WTC11 (cell line): ENCODE measurements around the gene SH3BP5L. TPM values are rescaled to one million over a fixed set of nuclear protein-coding genes. Genes with fewer than 3 reads are reported as not detected.
A peak's percentile ranks its signal among the peaks of the same experiment; 100 is the strongest.

ENCODE experiments used
- ATAC-seq: fragments of 200-7000 bp; cut with Tn5 transposase; 2 replicates; pipeline ENCODE4 v1.10.0; 2021; ENCODE audit warnings: mild to moderate bottlenecking, moderate library complexity
- CTCF ChIA-PET: fragments of 300-600 bp; sonication (Branson Sonifier 250); formaldehyde crosslinking; loops from one replicate; lab custom pipeline; 2021; ENCODE audit warnings: antibody characterized with exemption; lab: Charles Lee
- POLR2A ChIA-PET: fragments of 350-600 bp; sonication (Branson Sonifier 250); formaldehyde crosslinking; loops from one replicate; lab custom pipeline; 2021; ENCODE audit warnings: antibody characterized with exemption; lab: Charles Lee
- DNase-seq: peaks from one replicate; pipeline ENCODE4 v3.0.0; 2021; ENCODE audit warnings: low spot score
- H3K27ac Mint-ChIP-seq: 2 replicates; pipeline ENCODE4 v1.8.0; 2021; ENCODE audit warnings: mixed read lengths
- H3K27me3 Mint-ChIP-seq: 2 replicates; pipeline ENCODE4 v1.8.0; 2021; ENCODE audit warnings: low read depth, mild to moderate bottlenecking, moderate library complexity, mixed read lengths
- H3K36me3 Mint-ChIP-seq: 2 replicates; pipeline ENCODE4 v1.8.0; 2021; ENCODE audit warnings: mixed read lengths
- H3K4me1 Mint-ChIP-seq: 2 replicates; pipeline ENCODE4 v1.8.0; 2022; ENCODE audit warnings: mixed read lengths
- H3K4me3 Mint-ChIP-seq: 2 replicates; pipeline ENCODE4 v1.8.0; 2021; ENCODE audit warnings: mild to moderate bottlenecking, moderate library complexity, mixed read lengths
- H3K9me3 Mint-ChIP-seq: 2 replicates; pipeline ENCODE4 v1.8.0; 2021; ENCODE audit warnings: mixed read lengths
- CREB1 ChIP-seq: sonication (generic); formaldehyde crosslinking; IDR thresholded peaks from 2 replicates; pipeline ENCODE4 v1.8.0; 2023; ENCODE audit warnings: mild to moderate bottlenecking, missing genetic modification reagents
- E2F4 ChIP-seq: sonication (generic); formaldehyde crosslinking; IDR thresholded peaks from 2 replicates; pipeline ENCODE4 v1.8.1; 2022; ENCODE audit warnings: low read depth, mild to moderate bottlenecking, moderate library complexity, missing genetic modification reagents, borderline replicate concordance
- EMX1 ChIP-seq: fragments of 250-450 bp; sonication (Bioruptor Pico); IDR thresholded peaks from 2 replicates; pipeline ENCODE4 v1.8.0; 2021; ENCODE audit warnings: mild to moderate bottlenecking
- FOXJ3 ChIP-seq: sonication (generic); formaldehyde crosslinking; IDR thresholded peaks from 2 replicates; pipeline ENCODE4 v1.9.0; 2021; ENCODE audit warnings: missing genetic modification reagents, mild to moderate bottlenecking, borderline replicate concordance
- FOXK1 ChIP-seq: sonication (generic); formaldehyde crosslinking; IDR thresholded peaks from 2 replicates; pipeline ENCODE4 v1.8.0; 2022; ENCODE audit warnings: mild to moderate bottlenecking, moderate library complexity, missing genetic modification reagents
- FOXP4 ChIP-seq: sonication (generic); formaldehyde crosslinking; IDR thresholded peaks from 2 replicates; pipeline ENCODE4 v1.8.0; 2022; ENCODE audit warnings: mild to moderate bottlenecking, missing genetic modification reagents
- GTF2I ChIP-seq: fragments of 250-450 bp; sonication (Bioruptor Pico); conservative IDR thresholded peaks from 2 replicates; pipeline ENCODE4 v1.4.0; 2021; ENCODE audit warnings: mild to moderate bottlenecking
- HMGXB4 ChIP-seq: sonication (generic); formaldehyde crosslinking; IDR thresholded peaks from 2 replicates; pipeline ENCODE4 v1.8.1; 2023; ENCODE audit warnings: mild to moderate bottlenecking, moderate library complexity, missing genetic modification reagents
- MLX ChIP-seq: sonication (generic); formaldehyde crosslinking; IDR thresholded peaks from 2 replicates; pipeline ENCODE4 v1.8.1; 2023; ENCODE audit warnings: mild to moderate bottlenecking, missing genetic modification reagents, moderate library complexity
- SMAD4 ChIP-seq: sonication (generic); formaldehyde crosslinking; IDR thresholded peaks from 2 replicates; pipeline ENCODE4 v1.8.0; 2022; ENCODE audit warnings: mild to moderate bottlenecking, missing genetic modification reagents
- TEAD4 ChIP-seq: sonication (generic); formaldehyde crosslinking; IDR thresholded peaks from 2 replicates; pipeline ENCODE4 v1.8.0; 2022; ENCODE audit warnings: mild to moderate bottlenecking, missing genetic modification reagents
- ZNF121 ChIP-seq: sonication (generic); formaldehyde crosslinking; IDR thresholded peaks from 2 replicates; pipeline ENCODE4 v1.8.0; 2023; ENCODE audit warnings: missing genetic modification reagents
- ZNF219 ChIP-seq: sonication (generic); formaldehyde crosslinking; IDR thresholded peaks from 2 replicates; pipeline ENCODE4 v1.8.0; 2023; ENCODE audit warnings: missing genetic modification reagents, mild to moderate bottlenecking, borderline replicate concordance
- ZNF416 ChIP-seq: fragments of 250-450 bp; sonication (Bioruptor Pico); IDR thresholded peaks from 2 replicates; pipeline ENCODE4 v1.9.0; 2021; ENCODE audit warnings: mild to moderate bottlenecking, inconsistent platforms
- ZNF423 ChIP-seq: fragments of 250-450 bp; sonication (Bioruptor Pico); IDR thresholded peaks from 2 replicates; pipeline ENCODE4 v2.1.2; 2022; ENCODE audit warnings: mild to moderate bottlenecking, moderate library complexity
- total RNA-seq: library from RNA; stranded (reverse); gene quantifications from 3 replicates; pipeline ENCODE4 v1.2.3, GENCODE V29; 2021
- TF ChIP-seq, protein P1 (sequence below): fragments of 250-450 bp; sonication (Bioruptor Pico); IDR thresholded peaks from 2 replicates; pipeline ENCODE4 v2.1.2; 2022; ENCODE audit warnings: mild to moderate bottlenecking, moderate library complexity
- TF ChIP-seq, protein P2 (sequence below): sonication (generic); formaldehyde crosslinking; IDR thresholded peaks from 2 replicates; pipeline ENCODE4 v1.8.0; 2023; ENCODE audit warnings: missing genetic modification reagents, mild to moderate bottlenecking, borderline replicate concordance
- TF ChIP-seq, protein P3 (sequence below): sonication (generic); formaldehyde crosslinking; IDR thresholded peaks from 2 replicates; pipeline ENCODE4 v1.8.0; 2023; ENCODE audit warnings: mild to moderate bottlenecking, missing genetic modification reagents

Gene SH3BP5L
- total RNA-seq, 1 experiment from 2014 or later: 32.9 TPM

- Mint-ChIP-seq H3K4me1 (peaks cover 16% of the 10 kb centered on the region), H3K27ac (peak overlapping the region; percentile 100), H3K36me3 (peaks cover 23% of the 10 kb centered on the region; the same call in 1 of the 2 replicates), H3K27me3 (no peaks in the 10 kb centered on the region; the same call in 1 of the 2 replicates), H3K4me3 (peak overlapping the region; percentile 99), H3K9me3 (no peaks in the 10 kb centered on the region)
- no peak for DNase-seq
- CTCF ChIA-PET: interaction anchor here (0.6 to 5.2 kb wide), 11 partner anchors 11 to 99 kb away, joined by 3 to 53 read pairs (median 7); partner anchors contain the start of genes PGBD2, ZNF672 and ZNF692
- ATAC-seq: peak; percentile 31
- TF ChIP-seq ZNF219 (CRISPR knock-in tag) (no peak), FOXP4 (CRISPR knock-in tag) (0 out of 2 replicates have a peak, but pooled peaks have one; percentile 37), TEAD4 (no peak)
- TF ChIP-seq, protein P1, sequence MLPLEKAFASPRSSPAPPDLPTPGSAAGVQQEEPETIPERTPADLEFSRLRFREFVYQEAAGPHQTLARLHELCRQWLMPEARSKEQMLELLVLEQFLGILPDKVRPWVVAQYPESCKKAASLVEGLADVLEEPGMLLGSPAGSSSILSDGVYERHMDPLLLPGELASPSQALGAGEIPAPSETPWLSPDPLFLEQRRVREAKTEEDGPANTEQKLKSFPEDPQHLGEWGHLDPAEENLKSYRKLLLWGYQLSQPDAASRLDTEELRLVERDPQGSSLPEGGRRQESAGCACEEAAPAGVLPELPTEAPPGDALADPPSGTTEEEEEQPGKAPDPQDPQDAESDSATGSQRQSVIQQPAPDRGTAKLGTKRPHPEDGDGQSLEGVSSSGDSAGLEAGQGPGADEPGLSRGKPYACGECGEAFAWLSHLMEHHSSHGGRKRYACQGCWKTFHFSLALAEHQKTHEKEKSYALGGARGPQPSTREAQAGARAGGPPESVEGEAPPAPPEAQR (CRISPR knock-in tag): no peak
- POLR2A ChIA-PET: interaction anchor here (0.6 to 2.9 kb wide), 5 partner anchors 13 to 984 kb away, joined by 3 to 35 read pairs (median 8); partner anchors contain the start of genes OR11L1 and ZNF672
Measured at GRCh38 chr1:248825573-248825908, 174 bp downstream of the SH3BP5L start.

GRCh38 chr1:248825136-248825535 is 579 bp downstream of the SH3BP5L start:
- no peak for DNase-seq
- peaks cover 26% of the 10 kb centered on the region; the same call in 1 of the 2 replicates for H3K36me3 Mint-ChIP-seq
- ATAC-seq: no peak
- POLR2A ChIA-PET: interaction anchor here (0.6 to 2.9 kb wide), 4 partner anchors 13 to 983 kb away, joined by 3 to 35 read pairs (median 8); partner anchors contain the start of genes OR11L1 and ZNF672
- peak overlapping the region; percentile 99 for H3K4me3 Mint-ChIP-seq
- peaks cover 16% of the 10 kb centered on the region for H3K4me1 Mint-ChIP-seq
- H3K27me3 Mint-ChIP-seq: no peaks in the 10 kb centered on the region; the same call in 1 of the 2 replicates
- no peaks in the 10 kb centered on the region for H3K9me3 Mint-ChIP-seq
- CTCF ChIA-PET: interaction anchor here (0.6 to 5.2 kb wide), 7 partner anchors 11 to 99 kb away, joined by 3 to 53 read pairs (median 9); partner anchors contain the start of genes PGBD2 and ZNF672
- peak overlapping the region; percentile 100; the same call in 1 of the 2 replicates for H3K27ac Mint-ChIP-seq
- no peak for TF ChIP-seq FOXK1
- no peak for TF ChIP-seq FOXJ3 (CRISPR knock-in tag)
- TF ChIP-seq, protein P2, sequence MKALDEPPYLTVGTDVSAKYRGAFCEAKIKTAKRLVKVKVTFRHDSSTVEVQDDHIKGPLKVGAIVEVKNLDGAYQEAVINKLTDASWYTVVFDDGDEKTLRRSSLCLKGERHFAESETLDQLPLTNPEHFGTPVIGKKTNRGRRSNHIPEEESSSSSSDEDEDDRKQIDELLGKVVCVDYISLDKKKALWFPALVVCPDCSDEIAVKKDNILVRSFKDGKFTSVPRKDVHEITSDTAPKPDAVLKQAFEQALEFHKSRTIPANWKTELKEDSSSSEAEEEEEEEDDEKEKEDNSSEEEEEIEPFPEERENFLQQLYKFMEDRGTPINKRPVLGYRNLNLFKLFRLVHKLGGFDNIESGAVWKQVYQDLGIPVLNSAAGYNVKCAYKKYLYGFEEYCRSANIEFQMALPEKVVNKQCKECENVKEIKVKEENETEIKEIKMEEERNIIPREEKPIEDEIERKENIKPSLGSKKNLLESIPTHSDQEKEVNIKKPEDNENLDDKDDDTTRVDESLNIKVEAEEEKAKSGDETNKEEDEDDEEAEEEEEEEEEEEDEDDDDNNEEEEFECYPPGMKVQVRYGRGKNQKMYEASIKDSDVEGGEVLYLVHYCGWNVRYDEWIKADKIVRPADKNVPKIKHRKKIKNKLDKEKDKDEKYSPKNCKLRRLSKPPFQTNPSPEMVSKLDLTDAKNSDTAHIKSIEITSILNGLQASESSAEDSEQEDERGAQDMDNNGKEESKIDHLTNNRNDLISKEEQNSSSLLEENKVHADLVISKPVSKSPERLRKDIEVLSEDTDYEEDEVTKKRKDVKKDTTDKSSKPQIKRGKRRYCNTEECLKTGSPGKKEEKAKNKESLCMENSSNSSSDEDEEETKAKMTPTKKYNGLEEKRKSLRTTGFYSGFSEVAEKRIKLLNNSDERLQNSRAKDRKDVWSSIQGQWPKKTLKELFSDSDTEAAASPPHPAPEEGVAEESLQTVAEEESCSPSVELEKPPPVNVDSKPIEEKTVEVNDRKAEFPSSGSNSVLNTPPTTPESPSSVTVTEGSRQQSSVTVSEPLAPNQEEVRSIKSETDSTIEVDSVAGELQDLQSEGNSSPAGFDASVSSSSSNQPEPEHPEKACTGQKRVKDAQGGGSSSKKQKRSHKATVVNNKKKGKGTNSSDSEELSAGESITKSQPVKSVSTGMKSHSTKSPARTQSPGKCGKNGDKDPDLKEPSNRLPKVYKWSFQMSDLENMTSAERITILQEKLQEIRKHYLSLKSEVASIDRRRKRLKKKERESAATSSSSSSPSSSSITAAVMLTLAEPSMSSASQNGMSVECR (CRISPR knock-in tag): no peak
- TF ChIP-seq, protein P3, sequence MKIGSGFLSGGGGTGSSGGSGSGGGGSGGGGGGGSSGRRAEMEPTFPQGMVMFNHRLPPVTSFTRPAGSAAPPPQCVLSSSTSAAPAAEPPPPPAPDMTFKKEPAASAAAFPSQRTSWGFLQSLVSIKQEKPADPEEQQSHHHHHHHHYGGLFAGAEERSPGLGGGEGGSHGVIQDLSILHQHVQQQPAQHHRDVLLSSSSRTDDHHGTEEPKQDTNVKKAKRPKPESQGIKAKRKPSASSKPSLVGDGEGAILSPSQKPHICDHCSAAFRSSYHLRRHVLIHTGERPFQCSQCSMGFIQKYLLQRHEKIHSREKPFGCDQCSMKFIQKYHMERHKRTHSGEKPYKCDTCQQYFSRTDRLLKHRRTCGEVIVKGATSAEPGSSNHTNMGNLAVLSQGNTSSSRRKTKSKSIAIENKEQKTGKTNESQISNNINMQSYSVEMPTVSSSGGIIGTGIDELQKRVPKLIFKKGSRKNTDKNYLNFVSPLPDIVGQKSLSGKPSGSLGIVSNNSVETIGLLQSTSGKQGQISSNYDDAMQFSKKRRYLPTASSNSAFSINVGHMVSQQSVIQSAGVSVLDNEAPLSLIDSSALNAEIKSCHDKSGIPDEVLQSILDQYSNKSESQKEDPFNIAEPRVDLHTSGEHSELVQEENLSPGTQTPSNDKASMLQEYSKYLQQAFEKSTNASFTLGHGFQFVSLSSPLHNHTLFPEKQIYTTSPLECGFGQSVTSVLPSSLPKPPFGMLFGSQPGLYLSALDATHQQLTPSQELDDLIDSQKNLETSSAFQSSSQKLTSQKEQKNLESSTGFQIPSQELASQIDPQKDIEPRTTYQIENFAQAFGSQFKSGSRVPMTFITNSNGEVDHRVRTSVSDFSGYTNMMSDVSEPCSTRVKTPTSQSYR (CRISPR knock-in tag): no peak
- no peak for TF ChIP-seq ZNF423 (CRISPR knock-in tag)
- TF ChIP-seq MLX (CRISPR knock-in tag): no peak
- TF ChIP-seq CREB1 (CRISPR knock-in tag): no peak
- TF ChIP-seq E2F4 (CRISPR knock-in tag): no peak
- no peak for TF ChIP-seq HMGXB4 (CRISPR knock-in tag)
- TF ChIP-seq SMAD4 (CRISPR knock-in tag): no peak
- TF ChIP-seq TEAD4: no peak
- no peak for TF ChIP-seq GTF2I (CRISPR knock-in tag)
- no peak for TF ChIP-seq EMX1
- no peak for TF ChIP-seq ZNF416 (CRISPR knock-in tag)
- no peak for TF ChIP-seq ZNF121 (CRISPR knock-in tag)
